ENCODE data around the gene POLN.
"Not testable (repeated sequence)": the region's sequence is repeated elsewhere in the genome, so short reads cannot be mapped to it uniquely, and the experiment has no call there.

POLN gene

GRCh38 chr4:2275044-2275397 lies 33.1 kb upstream of the POLN start:
- DNase-seq: not testable (repeated sequence)

- DNase-seq: no peak
Measured at GRCh38 chr4:2274320-2275043, 32.6 kb upstream of the POLN start.

- no peak for DNase-seq
Measured at GRCh38 chr4:2273657-2274319, 31.9 kb upstream of the POLN start.

DNA sequence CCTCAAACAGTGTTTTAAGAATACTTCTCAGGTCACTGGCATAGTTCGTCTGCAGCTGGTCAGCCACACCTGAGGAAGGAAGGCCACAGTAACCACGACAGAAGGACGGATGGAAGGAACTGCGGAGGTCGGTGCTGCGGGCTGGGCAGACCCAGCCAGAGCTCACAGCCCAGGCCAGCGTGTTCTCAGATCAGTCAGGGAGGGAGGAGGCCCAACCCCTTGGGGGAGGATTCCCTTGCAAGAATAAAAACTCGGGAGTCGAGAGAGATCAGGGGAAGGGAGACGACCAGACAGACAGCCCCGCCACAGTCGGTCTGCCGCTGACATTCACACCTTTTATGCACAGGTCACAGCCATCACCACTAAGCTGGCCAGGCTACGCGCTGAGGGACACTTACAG lies 31.3 kb upstream of the POLN start:
- no peak for DNase-seq

GRCh38 chr4:2272828-2273120 lies 30.9 kb upstream of the POLN start:
- DNase-seq: no peak

- peak in 1 of 14 donors; percentile 74 for DNase-seq
Measured at GRCh38 chr4:2272026-2272827, 30.3 kb upstream of the POLN start.

DNA sequence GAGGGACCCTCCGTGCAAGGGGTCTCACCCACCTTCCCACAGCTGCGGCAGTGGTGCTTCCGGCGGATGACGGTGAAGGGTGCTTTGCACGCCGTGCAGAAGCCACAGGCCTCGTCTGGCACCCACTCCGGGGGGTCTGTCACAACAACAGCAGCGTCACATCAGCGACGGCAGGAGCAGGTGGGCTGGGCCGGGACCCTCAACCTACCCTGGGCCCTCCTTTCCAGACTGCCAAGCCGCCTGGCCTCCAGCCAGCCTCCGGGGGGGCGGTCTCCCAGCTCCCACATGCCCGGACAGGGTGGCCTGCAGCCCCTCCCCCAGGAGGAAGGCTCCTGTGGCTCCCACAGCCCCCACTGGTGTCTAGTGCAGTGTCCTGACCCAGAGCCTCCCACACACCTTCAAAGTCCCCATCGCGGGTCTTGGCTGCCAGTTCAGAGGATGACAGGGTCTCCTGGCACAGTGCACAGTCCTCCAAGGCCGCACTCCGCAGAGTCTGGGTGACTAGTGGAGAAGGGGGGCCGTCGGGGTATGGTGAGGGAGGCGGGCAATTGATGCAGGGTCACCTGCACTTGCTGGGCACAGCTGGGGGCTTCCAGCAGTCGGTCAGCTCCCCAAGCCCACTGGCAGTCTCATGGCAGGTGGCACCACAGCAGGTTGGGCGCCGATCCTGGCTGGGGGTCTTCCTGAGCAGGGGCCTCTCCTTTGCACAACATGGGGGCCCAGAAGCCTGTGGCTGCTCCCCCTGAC lies 29.5 kb upstream of the POLN start:
- no peak for DNase-seq

DNA sequence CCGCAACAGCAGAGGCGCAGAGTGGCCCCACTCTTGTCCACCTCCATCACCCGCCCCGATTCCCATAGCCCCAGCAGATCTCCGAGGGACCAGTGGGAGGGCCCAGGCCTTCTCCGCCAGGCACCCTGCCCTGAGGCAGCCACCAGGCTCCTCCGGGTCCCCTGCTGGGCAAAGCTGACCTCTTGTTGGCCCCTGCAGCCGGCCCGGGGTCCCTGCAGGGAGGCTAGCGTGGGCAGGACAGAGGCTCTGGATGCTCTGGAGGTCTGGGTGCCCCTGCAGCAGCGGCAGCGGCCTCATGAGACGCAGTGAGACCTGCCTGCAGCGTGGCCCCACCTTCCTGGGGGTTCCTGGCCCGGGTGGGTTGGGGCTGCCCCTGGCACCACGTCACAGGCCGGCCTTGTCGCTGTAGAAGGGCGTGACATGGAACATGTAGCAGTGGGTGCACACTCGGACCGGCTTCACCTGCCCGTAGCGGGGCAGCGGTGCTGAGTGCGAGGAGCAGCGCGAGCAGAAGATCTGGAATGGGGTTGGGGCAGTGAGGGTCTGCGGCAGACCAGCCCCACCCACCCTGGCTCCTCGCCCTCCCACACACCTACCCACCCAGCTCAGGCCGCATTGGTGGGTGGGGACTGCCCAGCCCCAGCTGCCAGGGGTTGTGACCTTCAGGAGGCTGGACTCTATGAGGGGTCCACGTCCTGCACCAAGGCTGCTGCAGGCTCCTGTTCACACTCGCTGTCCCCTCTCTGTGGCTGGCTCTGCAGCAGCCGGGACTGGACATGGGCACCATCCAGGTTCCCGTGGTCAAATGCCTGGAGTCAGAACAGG lies 28.6 kb upstream of the POLN start:
- no peak for DNase-seq

GRCh38 chr4:2269618-2270163 lies 27.8 kb upstream of the POLN start:
- DNase-seq: no peak

DNA sequence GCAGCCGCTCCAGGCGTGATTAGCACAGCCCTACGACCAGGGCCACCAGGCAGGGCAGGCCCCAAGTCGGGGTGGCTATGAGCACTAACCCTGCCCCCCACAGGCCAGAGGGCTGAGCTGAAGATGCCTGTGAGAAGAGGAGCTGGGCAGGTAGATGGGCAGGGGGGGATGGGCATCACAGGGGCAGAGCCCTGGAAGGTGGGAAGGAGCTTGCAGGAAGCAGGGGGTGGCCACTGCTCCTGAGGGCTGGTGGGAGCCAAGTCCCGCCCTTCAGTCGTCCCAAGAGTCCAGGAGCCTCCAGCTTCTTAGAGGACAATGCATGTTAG lies 27.2 kb upstream of the POLN start:
- DNase-seq: no peak

DNA sequence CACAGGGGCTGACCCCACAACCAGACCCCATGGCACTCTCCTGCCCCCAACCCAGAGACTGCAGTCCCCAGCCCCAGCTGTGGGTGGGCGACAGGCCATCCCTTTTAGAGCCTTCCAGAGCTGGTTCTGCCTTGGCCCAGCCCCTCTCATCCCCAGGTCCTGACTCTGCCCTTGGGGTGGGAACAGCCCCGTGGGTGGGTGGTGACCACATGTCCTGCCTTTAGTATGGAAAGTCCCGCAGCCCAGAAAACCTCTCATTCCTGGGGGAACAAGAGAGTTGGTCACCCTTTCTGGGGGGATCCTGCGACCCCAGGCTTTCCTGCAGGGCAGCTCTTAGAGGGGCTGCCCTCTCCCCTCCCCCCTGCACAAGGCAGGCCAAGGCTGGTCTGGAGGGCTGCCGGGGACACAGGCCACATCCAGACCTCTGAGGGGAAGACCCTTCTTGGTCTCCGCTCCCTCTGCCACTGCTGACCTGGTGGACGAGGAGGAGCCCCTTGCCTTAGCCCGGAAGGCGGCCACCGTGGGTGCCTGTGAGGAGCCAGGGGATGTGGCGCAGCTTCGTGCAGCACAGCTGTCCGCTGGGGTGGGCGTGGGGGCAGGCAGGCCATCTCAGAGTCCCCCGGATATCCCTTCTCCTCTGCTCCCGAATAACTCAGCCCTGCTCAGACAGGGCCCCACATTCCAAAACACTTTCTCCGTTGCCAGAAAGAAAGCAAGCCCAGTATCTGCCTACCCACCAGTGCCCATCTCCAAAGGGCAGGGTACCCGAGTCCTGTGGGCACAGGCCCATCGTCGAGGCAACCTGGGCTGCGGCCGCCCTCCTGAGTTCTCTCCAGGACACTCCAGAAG lies 26.7 kb upstream of the POLN start:
- no peak for DNase-seq

DNA sequence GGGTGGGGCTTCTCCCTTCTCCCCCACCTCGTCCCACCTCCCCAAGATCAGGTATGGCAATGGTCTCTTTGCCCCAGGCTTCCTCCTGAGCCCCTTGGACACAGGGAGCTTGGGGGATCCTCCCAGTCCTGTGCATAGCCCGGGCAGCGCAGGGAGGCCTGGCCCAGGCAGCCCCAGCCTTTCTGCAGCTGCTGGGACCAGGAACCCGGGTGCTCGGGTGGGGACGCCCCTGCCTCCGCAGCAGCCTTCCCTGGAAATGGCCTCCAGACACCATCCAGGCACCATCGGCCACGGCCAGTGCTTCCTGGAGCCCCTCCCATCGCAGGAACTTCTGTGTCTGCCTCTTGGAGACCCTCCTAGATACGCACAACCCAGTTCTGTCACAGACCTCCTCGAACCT lies 25.9 kb upstream of the POLN start:
- DNase-seq: no peak

DNA sequence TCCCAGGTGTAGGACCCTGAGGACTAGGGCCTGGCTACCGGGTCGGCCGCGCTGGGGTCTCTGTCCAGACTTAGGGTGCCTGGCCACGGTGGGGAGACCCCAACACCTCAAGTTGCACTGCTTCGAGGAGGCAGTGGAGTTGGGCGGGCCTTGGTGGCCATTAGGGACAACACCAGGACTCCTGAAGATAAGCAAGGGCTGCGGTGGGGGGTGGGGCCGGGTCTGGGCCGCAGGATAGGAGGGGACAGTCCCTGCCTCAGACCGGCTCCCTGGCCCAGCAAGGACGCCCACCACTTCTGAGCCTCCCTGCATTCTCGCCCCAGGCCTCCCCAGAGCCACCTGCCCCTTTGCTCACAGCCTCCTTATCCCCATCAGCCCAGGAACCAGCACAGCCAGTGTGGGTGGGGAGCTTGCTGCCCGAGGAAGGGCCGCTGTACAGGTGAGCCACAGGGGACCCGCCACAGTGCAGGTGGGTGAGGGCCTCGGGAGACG lies 25.4 kb upstream of the POLN start:
- DNase-seq: no peak

DNA sequence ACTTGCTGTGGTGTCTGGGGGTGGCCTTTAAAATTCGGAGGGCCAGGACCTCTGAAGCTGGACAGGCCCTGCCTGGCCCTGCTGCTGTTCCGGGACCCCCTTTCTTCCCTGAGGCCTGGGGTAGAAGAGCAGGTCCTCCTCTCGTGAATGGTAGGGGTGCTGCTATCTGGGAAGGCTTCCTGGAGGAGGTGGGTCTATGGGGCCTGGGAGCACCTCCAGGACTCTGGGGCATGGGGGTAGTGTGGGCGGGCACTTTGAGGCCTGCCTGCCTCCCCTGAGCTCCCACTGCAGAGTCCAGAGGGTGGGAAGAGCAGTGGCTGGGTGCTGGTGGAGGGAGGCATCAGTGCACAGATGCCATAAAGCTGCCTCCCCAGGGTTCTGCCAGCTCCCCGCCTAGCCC lies 24.9 kb upstream of the POLN start:
- DNase-seq: no peak

GRCh38 chr4:2266181-2266580 lies 24.3 kb upstream of the POLN start:
- DNase-seq: peak in 9 of 14 donors; percentile 22 to 70 (median 37)

- DNase-seq: no peak
Measured at GRCh38 chr4:2265113-2266110, 23.5 kb upstream of the POLN start.

- DNase-seq: no peak
Measured at GRCh38 chr4:2264481-2265041, 22.6 kb upstream of the POLN start.

GRCh38 chr4:2263926-2264321 lies 22.0 kb upstream of the POLN start:
- DNase-seq: peak in 1 of 14 donors; percentile 19

DNA sequence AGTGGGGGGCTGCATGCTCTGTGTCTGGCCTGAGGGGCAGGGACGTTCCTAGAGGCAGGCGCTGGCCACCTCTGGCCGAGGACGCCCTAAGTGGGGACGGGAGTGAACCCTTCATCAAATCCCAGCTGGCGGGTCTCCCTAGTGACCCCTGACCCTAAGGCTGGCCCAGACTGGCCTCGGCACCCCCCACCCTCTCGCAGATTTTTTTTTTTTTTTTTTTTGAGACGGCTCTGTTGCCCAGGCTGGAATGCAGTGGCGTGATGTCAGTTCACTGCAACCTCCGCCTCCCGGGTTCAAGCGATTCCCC lies 21.0 kb upstream of the POLN start:
- no peak for DNase-seq

All from C1 segment of cervical spinal cord (tissue), 14 donors.